HCT116 (cell line): ENCODE measurements around the gene INTS1. TPM values are rescaled to one million over a fixed set of nuclear protein-coding genes. Genes with fewer than 3 reads are reported as not detected.

Experiments
- ATAC-seq: fragments of 200-7000 bp; cut with Tn5 transposase; 2 replicates; pipeline ENCODE4 v1.9.1; 2020; ENCODE audit warnings: mild to moderate bottlenecking, moderate library complexity
- BruUV-seq: library from RNA; stranded (reverse); fragments of 400-500 nt; replicated peaks from 2 replicates; lab custom pipeline; 2021; lab: Mats Ljungman, UMichigan
- CTCF ChIA-PET: fragments of 300-600 bp; sonication (Branson Sonifier 250); formaldehyde crosslinking; loops from one replicate; lab custom pipeline; 2021; ENCODE audit warnings: antibody characterized with exemption; lab: Charles Lee
- POLR2A ChIA-PET: fragments of 300-600, 350-600 bp; sonication (Branson Sonifier 250); formaldehyde crosslinking; loops from one replicate; lab custom pipeline; 2021; ENCODE audit warnings: antibody characterized with exemption; lab: Charles Lee
- RAD21 ChIA-PET, 2 experiments: fragments of 300-600 bp; sonication (Branson Sonifier 250); formaldehyde crosslinking; loops; one replicate each; lab custom pipeline; 2023; ENCODE audit warnings: low total read pairs in 2 of 2; ENCODE audit not compliant: uncharacterized antibody in 2 of 2, unreplicated experiment in 2 of 2, low non-redundant PET in 1 of 2; lab: Charles Lee
- DNase-seq: peaks from one replicate; pipeline ENCODE4 v3.0.0-alpha.2; 2010; ENCODE audit warnings: low read depth, low spot score
- H2AFZ ChIP-seq: fragments of 200-600 bp; shearing (Covaris generic), sonication (generic); 2 replicates; pipeline ENCODE4 v1.6.1; 2017; ENCODE audit warnings: low read depth, mixed run types, mixed read lengths, antibody characterized with exemption, low read length; ENCODE audit not compliant: poor library complexity, severe bottlenecking
- H3K27ac ChIP-seq: 2 replicates; pipeline ENCODE4 v1.5.1; 2012; ENCODE audit warnings: low read depth, low read length
- H3K27me3 ChIP-seq: fragments of 200-600 bp; sonication (generic); 2 replicates; pipeline ENCODE4 v1.6.1; 2016; ENCODE audit warnings: mixed run types, low read length, mixed read lengths; ENCODE audit not compliant: insufficient read depth
- H3K36me3 ChIP-seq, 2 experiments: fragments of 200-500 bp in 1 of 2; fragments of 200-600 bp in 1 of 2; sonication (Bioruptor generic) in 1 of 2; sonication (generic) in 1 of 2; 2 replicates each; pipeline versions ENCODE4 v1.5.1 to v1.6.1; 2014 to 2016; ENCODE audit warnings: low read length in 2 of 2, inconsistent platforms in 1 of 2, mixed read lengths in 1 of 2, mixed run types in 1 of 2; ENCODE audit not compliant: insufficient read depth in 2 of 2, control insufficient read depth in 1 of 2
- H3K4me1 ChIP-seq, 2 experiments: fragments of 200-600 bp in 1 of 2; sonication (generic) in 1 of 2; 2 replicates each; pipeline versions ENCODE4 v1.5.1 to v1.6.1; 2012 to 2017; ENCODE audit warnings: low read length in 2 of 2, inconsistent platforms in 1 of 2, mild to moderate bottlenecking in 1 of 2, mixed read lengths in 1 of 2, mixed run types in 1 of 2, moderate library complexity in 1 of 2; ENCODE audit not compliant: insufficient read depth in 2 of 2, control insufficient read depth in 1 of 2
- H3K4me2 ChIP-seq: fragments of 200-600 bp; sonication (generic); 2 replicates; pipeline ENCODE4 v1.6.1; 2017; ENCODE audit warnings: mixed run types, low read length, mixed read lengths
- H3K4me3 ChIP-seq, 2 experiments: fragments of 200-600 bp in 1 of 2; sonication (generic) in 1 of 2; replicated peaks in 1 of 2; 2 replicates each; pipeline ENCODE4 v1.5.1; 2011 to 2016; ENCODE audit warnings: low read length in 2 of 2, control low read depth in 1 of 2, low read depth in 1 of 2, mild to moderate bottlenecking in 1 of 2, mixed read lengths in 1 of 2, mixed run types in 1 of 2
- H3K79me2 ChIP-seq: fragments of 200-600 bp; sonication (generic); 2 replicates; pipeline ENCODE4 v1.6.1; 2017; ENCODE audit warnings: mild to moderate bottlenecking, mixed run types, low read length, moderate library complexity, mixed read lengths; ENCODE audit not compliant: insufficient read depth
- H3K9ac ChIP-seq: fragments of 200-600 bp; sonication (generic); 2 replicates; pipeline ENCODE4 v1.6.1; 2016; ENCODE audit warnings: low read length, mixed read lengths
- H3K9me2 ChIP-seq: fragments of 200-600 bp; sonication (generic), shearing (Covaris generic); 2 replicates; pipeline ENCODE4 v1.6.1; 2017; ENCODE audit warnings: mixed run types, mild to moderate bottlenecking, moderate library complexity; ENCODE audit not compliant: insufficient read depth
- H3K9me3 ChIP-seq, 2 experiments: fragments of 200-500 bp in 1 of 2; fragments of 200-600 bp in 1 of 2; sonication (Bioruptor generic) in 1 of 2; sonication (generic) in 1 of 2; 2 replicates each; pipeline ENCODE4 v1.6.1; 2014 to 2017; ENCODE audit warnings: low read length in 2 of 2, mixed read lengths in 2 of 2, inconsistent platforms in 1 of 2, low read depth in 1 of 2, mild to moderate bottlenecking in 1 of 2, mixed run types in 1 of 2, moderate library complexity in 1 of 2; ENCODE audit not compliant: control insufficient read depth in 1 of 2, insufficient read depth in 1 of 2
- H4K20me1 ChIP-seq: fragments of 200-600 bp; sonication (generic), shearing (Covaris generic); 2 replicates; pipeline ENCODE4 v1.6.1; 2017; ENCODE audit warnings: mixed run types, mild to moderate bottlenecking, moderate library complexity; ENCODE audit not compliant: insufficient read depth
- CBX3 ChIP-seq: IDR thresholded peaks from 2 replicates; pipeline ENCODE4 v1.6.1; 2012; ENCODE audit warnings: low read depth
- ELF1 ChIP-seq: IDR thresholded peaks from 2 replicates; pipeline ENCODE4 v1.6.1; 2012; ENCODE audit warnings: low read depth, borderline replicate concordance
- EZH2 ChIP-seq: fragments of 200-600 bp; sonication (generic); IDR thresholded peaks from 2 replicates; pipeline ENCODE4 v1.6.1; 2017; ENCODE audit warnings: antibody characterized with exemption, mixed run types
- EZH2phosphoT487 ChIP-seq: fragments of 200-600 bp; IDR thresholded peaks from 2 replicates; pipeline ENCODE4 v1.6.1; 2018; ENCODE audit warnings: antibody characterized with exemption, borderline replicate concordance
- FOSL1 ChIP-seq: IDR thresholded peaks from 2 replicates; pipeline ENCODE4 v1.6.1; 2012; ENCODE audit warnings: low read depth
- JUND ChIP-seq: IDR thresholded peaks from 2 replicates; pipeline ENCODE4 v1.6.1; 2012
- MAX ChIP-seq: IDR thresholded peaks from 2 replicates; pipeline ENCODE4 v1.6.1; 2012
- POLR2AphosphoS5 ChIP-seq: IDR thresholded peaks from 2 replicates; pipeline ENCODE4 v1.6.1; 2011; ENCODE audit warnings: mild to moderate bottlenecking, low read depth, low read length, moderate library complexity
- SIN3A ChIP-seq: IDR thresholded peaks from 2 replicates; pipeline ENCODE4 v1.6.1; 2012; ENCODE audit warnings: low read depth
- SRF ChIP-seq: IDR thresholded peaks from 2 replicates; pipeline ENCODE4 v1.6.1; 2012; ENCODE audit warnings: low read depth
- TCF7L2 ChIP-seq: IDR thresholded peaks from 2 replicates; pipeline ENCODE4 v1.7.0; 2011; ENCODE audit warnings: borderline replicate concordance, inconsistent platforms; ENCODE audit not compliant: insufficient read depth, insufficient read length; ENCODE audit errors: extremely low read depth
- YY1 ChIP-seq: IDR thresholded peaks from 2 replicates; pipeline ENCODE4 v1.6.1; 2011; ENCODE audit warnings: low read length, low read depth, moderate library complexity, mild to moderate bottlenecking; ENCODE audit not compliant: insufficient replicate concordance; ENCODE audit errors: extremely low read depth
- ZNF274 ChIP-seq: fragments of 200-500 bp; sonication (Bioruptor generic); IDR thresholded peaks from 2 replicates; pipeline ENCODE4 v1.6.1; 2014; ENCODE audit warnings: mild to moderate bottlenecking, low read depth, low read length, inconsistent platforms
- intact Hi-C: fragments of 100-400 bp; cut with micrococcal nuclease; formaldehyde crosslinking; loops from 2 replicates; pipeline ENCODE4 v1.10.0; 2022
- total RNA-seq: library from RNA; stranded (reverse); gene quantifications from one replicate; pipeline ENCODE4 v1.2.1, GENCODE V29; 2021; ENCODE audit not compliant: unreplicated experiment
- TF ChIP-seq, protein P1 (sequence below): IDR thresholded peaks from 2 replicates; pipeline ENCODE4 v1.6.1; 2011; ENCODE audit warnings: mild to moderate bottlenecking, low read length, moderate library complexity; ENCODE audit not compliant: insufficient replicate concordance; ENCODE audit errors: extremely low read depth
- TF ChIP-seq, protein P2 (sequence below): IDR thresholded peaks from 2 replicates; pipeline ENCODE4 v1.6.1; 2012
- TF ChIP-seq, protein P3 (sequence below), 3 experiments: fragments of 200-600 bp in 1 of 3; sonication (generic) in 1 of 3; IDR thresholded peaks in 2 of 3; conservative IDR thresholded peaks in 1 of 3; 2 replicates each; pipeline ENCODE4 v1.5.1; 2012 to 2017; ENCODE audit warnings: low read depth in 2 of 3, low read length in 2 of 3, antibody characterized with exemption in 1 of 3, borderline replicate concordance in 1 of 3, control low read depth in 1 of 3, mild to moderate bottlenecking in 1 of 3, mixed read lengths in 1 of 3, mixed run types in 1 of 3, moderate library complexity in 1 of 3; ENCODE audit not compliant: insufficient read depth in 1 of 3

INTS1 gene
- total RNA-seq, 1 experiment from 2014 or later = 167 TPM

- H3K9ac ChIP-seq = no peak overlapping the region
- BruUV-seq = no TSS peak
- H4K20me1 ChIP-seq = no peaks in the 10 kb centered on the region
- no peaks in the 10 kb centered on the region for H3K79me2 ChIP-seq
- peaks cover 0 to 10% of the 10 kb centered on the region in 2 experiments; a peak in 2 of 4 replicates for H3K36me3 ChIP-seq
- ATAC-seq = no peak
- RAD21 ChIA-PET = no interaction called here
- H3K27me3 ChIP-seq = no peaks in the 10 kb centered on the region
- TF ChIP-seq CBX3 (no peak), ZNF274 (no peak), SRF (no peak), MAX (no peak), POLR2AphosphoS5 (no peak), TCF7L2 (no peak), YY1 (no peak), ELF1 (no peak), EZH2 (no peak), EZH2phosphoT487 (no peak), FOSL1 (no peak), SIN3A (no peak), JUND (no peak)
- TF ChIP-seq, protein P1, sequence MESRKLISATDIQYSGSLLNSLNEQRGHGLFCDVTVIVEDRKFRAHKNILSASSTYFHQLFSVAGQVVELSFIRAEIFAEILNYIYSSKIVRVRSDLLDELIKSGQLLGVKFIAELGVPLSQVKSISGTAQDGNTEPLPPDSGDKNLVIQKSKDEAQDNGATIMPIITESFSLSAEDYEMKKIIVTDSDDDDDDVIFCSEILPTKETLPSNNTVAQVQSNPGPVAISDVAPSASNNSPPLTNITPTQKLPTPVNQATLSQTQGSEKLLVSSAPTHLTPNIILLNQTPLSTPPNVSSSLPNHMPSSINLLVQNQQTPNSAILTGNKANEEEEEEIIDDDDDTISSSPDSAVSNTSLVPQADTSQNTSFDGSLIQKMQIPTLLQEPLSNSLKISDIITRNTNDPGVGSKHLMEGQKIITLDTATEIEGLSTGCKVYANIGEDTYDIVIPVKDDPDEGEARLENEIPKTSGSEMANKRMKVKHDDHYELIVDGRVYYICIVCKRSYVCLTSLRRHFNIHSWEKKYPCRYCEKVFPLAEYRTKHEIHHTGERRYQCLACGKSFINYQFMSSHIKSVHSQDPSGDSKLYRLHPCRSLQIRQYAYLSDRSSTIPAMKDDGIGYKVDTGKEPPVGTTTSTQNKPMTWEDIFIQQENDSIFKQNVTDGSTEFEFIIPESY = no peak
- TF ChIP-seq, protein P2, sequence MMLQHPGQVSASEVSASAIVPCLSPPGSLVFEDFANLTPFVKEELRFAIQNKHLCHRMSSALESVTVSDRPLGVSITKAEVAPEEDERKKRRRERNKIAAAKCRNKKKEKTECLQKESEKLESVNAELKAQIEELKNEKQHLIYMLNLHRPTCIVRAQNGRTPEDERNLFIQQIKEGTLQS = no peak
- TF ChIP-seq, protein P3, sequence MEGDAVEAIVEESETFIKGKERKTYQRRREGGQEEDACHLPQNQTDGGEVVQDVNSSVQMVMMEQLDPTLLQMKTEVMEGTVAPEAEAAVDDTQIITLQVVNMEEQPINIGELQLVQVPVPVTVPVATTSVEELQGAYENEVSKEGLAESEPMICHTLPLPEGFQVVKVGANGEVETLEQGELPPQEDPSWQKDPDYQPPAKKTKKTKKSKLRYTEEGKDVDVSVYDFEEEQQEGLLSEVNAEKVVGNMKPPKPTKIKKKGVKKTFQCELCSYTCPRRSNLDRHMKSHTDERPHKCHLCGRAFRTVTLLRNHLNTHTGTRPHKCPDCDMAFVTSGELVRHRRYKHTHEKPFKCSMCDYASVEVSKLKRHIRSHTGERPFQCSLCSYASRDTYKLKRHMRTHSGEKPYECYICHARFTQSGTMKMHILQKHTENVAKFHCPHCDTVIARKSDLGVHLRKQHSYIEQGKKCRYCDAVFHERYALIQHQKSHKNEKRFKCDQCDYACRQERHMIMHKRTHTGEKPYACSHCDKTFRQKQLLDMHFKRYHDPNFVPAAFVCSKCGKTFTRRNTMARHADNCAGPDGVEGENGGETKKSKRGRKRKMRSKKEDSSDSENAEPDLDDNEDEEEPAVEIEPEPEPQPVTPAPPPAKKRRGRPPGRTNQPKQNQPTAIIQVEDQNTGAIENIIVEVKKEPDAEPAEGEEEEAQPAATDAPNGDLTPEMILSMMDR (IDR thresholded peaks at IDR 0.05 in 2 of 3, conservative IDR thresholded peaks at IDR 0.05 in 1 of 3; ENCODE audit: borderline replicate concordance in 1 of 3, insufficient read depth in 1 of 3, low read depth in 2 of 3, low read length in 2 of 3) = no peak
- H3K4me3 ChIP-seq = no peak overlapping the region
- POLR2A ChIA-PET = no interaction called here
- H3K4me2 ChIP-seq = no peak overlapping the region
- 0 out of 4 replicates have a peak, but pooled peaks cover 0 to under 1% of the 10 kb centered on the region in 2 experiments for H3K4me1 ChIP-seq
- H2AFZ ChIP-seq = no peak overlapping the region
- intact Hi-C loops = no loop called here
- H3K9me2 ChIP-seq = no peaks in the 10 kb centered on the region
- no peak for DNase-seq
- H3K27ac ChIP-seq = no peak overlapping the region
- CTCF ChIA-PET = interaction anchor here (1.2 kb wide), 1 partner anchor 8 kb away, joined by 4 read pairs; no protein-coding TSS in a partner anchor
- H3K9me3 ChIP-seq = no peaks in the 10 kb centered on the region
These were observed 63.6 kb downstream of the INTS1 start for GRCh38 chr7:1440620-1441019.
